ENCODE results near the gene ACTN1. TPM values are rescaled to one million over a fixed set of nuclear protein-coding genes. Genes with fewer than 3 reads are reported as not detected.

Gene ACTN1
- total and polyA plus RNA-seq, 2 of the 8 experiments (the other 6 are each of a cell fraction or from before 2014, with no cell fraction given) = 236 to 262 TPM

DNA sequence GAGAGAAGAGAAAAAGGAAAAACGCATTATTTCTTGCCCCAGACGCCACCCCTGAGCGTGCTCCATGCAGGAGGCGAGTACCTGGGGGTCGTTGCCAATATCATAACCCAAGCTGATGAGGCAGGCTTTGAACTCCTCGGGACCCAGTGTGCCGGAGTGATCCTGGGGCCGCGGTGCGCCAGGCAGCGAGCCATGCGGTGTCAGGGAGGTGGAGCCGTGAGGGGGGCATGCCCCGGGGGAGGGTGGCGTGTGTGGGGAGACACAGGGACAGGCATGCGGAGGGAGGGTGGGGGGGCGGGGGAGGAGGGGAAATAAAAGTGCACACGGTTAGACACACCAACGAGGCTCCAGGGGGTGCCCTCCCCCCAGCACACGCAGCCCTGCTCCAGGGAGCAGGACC, 100.2 kb downstream of the ACTN1 start:
- no peak overlapping the region for H4K91ac ChIP-seq (replicated peaks; ENCODE audit: insufficient read length, low read length)
- WGBS, 2 experiments (ENCODE audit: extremely low coverage in 1 of 2, insufficient coverage in 1 of 2, insufficient read length in 1 of 2, insufficient replicate concordance in 2 of 2, low coverage in 1 of 2, low lambda C conversion rate in 2 of 2, missing lambda C conversion rate in 1 of 2) = 90% methylated on average over 12 of the region's 20 CpGs; no CpG with 5 or more reads in 1 of the 2 experiments
- H3K18ac ChIP-seq (ENCODE audit: extremely low read depth, low read length) = no peak overlapping the region
- FAIRE-seq (no peak), DNase-seq (ENCODE audit: low read depth in 1 of 2, low spot score in 2 of 2) (no peak)
- no peak overlapping the region for H4K5ac ChIP-seq (ENCODE audit: insufficient read length, low read depth, low read length)
- H2AK5ac ChIP-seq (ENCODE audit: low read depth, low read length) = no peak overlapping the region
- H4K20me1 ChIP-seq (replicated peaks in 1 of 2; ENCODE audit: control insufficient read depth in 1 of 2, insufficient read depth in 2 of 2, low read length in 2 of 2) = peaks cover 0 to 9% of the 10 kb centered on the region in 2 experiments
- no peak overlapping the region for H3K14ac ChIP-seq (ENCODE audit: insufficient read length)
- CTCF ChIA-PET (ENCODE audit: partially characterized antibody) = interaction anchor here (1.0 to 2.1 kb wide), 3 partner anchors 11 to 35 kb away, joined by 3 to 5 read pairs (median 4); no protein-coding TSS in a partner anchor
- H2AFZ ChIP-seq (ENCODE audit: low read length) = no peak overlapping the region
- H3K36me3 ChIP-seq (ENCODE audit: control insufficient read depth in 2 of 4, insufficient read depth in 4 of 4, low read length in 3 of 4) = peaks cover 39 to 87% (median 77%) of the 10 kb centered on the region in 4 experiments
- no peak overlapping the region for H3K4me2 ChIP-seq (ENCODE audit: insufficient read depth in 1 of 2, low read depth in 2 of 2, low read length in 2 of 2)
- no peak overlapping the region for H3K27ac ChIP-seq (ENCODE audit: low read depth, low read length)
- H2BK15ac ChIP-seq (ENCODE audit: low read length) = no peak overlapping the region
- no peak overlapping the region for H3K56ac ChIP-seq (replicated peaks; ENCODE audit: insufficient read length, low read depth, low read length)
- no peaks in the 10 kb centered on the region for H3K9me3 ChIP-seq (ENCODE audit: insufficient read depth in 2 of 2, low read depth in 1 of 2, low read length in 1 of 2)
- H3K23me2 ChIP-seq (ENCODE audit: low read depth, low read length) = no peaks in the 10 kb centered on the region
- no peak overlapping the region for H2BK12ac ChIP-seq (ENCODE audit: low read depth, low read length)
- H3K79me2 ChIP-seq (ENCODE audit: control insufficient read depth in 1 of 2, insufficient read depth in 2 of 2, low read length in 2 of 2) = no peaks in the 10 kb centered on the region
- H2BK5ac ChIP-seq (ENCODE audit: low read depth, low read length) = no peak overlapping the region
- no peak overlapping the region for H2BK120ac ChIP-seq (replicated peaks; ENCODE audit: low read depth, low read length)
- TF ChIP-seq SP4 (IDR thresholded peaks at IDR 0.05; ENCODE audit: low read length) (no peak), JUND (IDR thresholded peaks at IDR 0.05; ENCODE audit: low read length) (no peak), ZNF274 (IDR thresholded peaks at IDR 0.05; ENCODE audit: borderline replicate concordance, extremely low read depth, low read length) (no peak)
- no peaks in the 10 kb centered on the region for H3K79me1 ChIP-seq (ENCODE audit: low read depth, low read length)
- no peak overlapping the region for H3K23ac ChIP-seq (ENCODE audit: insufficient read length)
- H3K4ac ChIP-seq (replicated peaks; ENCODE audit: insufficient read length, low read depth, low read length) = no peak overlapping the region
- H2BK20ac ChIP-seq (ENCODE audit: low read length) = no peak overlapping the region
- H3K27me3 ChIP-seq (replicated peaks in 1 of 4; ENCODE audit: control insufficient read depth in 3 of 4, extremely low read depth in 1 of 4, insufficient read depth in 3 of 4, low read length in 3 of 4) = no peaks in the 10 kb centered on the region
- no peaks in the 10 kb centered on the region for H3K4me1 ChIP-seq (replicated peaks in 1 of 4; ENCODE audit: control insufficient read depth in 3 of 4, insufficient read depth in 4 of 4, low read length in 3 of 4)
- no peak overlapping the region for H4K8ac ChIP-seq (ENCODE audit: extremely low read depth, insufficient read depth, low read length)
- H3K9ac ChIP-seq (replicated peaks in 1 of 4; ENCODE audit: extremely low read depth in 1 of 4, low read depth in 3 of 4, low read length in 3 of 4) = no peak overlapping the region
- POLR2A ChIA-PET (ENCODE audit: partially characterized antibody) = interaction anchor here (0.6 to 1.4 kb wide), 2 partner anchors 11 to 633 kb away, joined by 3 to 4 read pairs; no protein-coding TSS in a partner anchor
- no peak overlapping the region for H3K4me3 ChIP-seq (ENCODE audit: extremely low read depth in 1 of 4, insufficient read depth in 2 of 4, low read depth in 3 of 4, low read length in 4 of 4)

Measured in H1 (cell line).